Breast epithelium (tissue), 4 donors: Measurements from ENCODE around the gene ASTN1. TPM values are rescaled to one million over a fixed set of nuclear protein-coding genes. Genes with fewer than 3 reads are reported as not detected.

Source experiments
- DNase-seq, 2 donors: peaks; one replicate each; pipeline ENCODE4 v3.0.0-alpha.2; 2019; ENCODE audit warnings: low spot score in 2 of 2
- H3K27ac ChIP-seq, 2 donors: fragments of 200-600 bp; sonication (generic) in 1 of 2; one replicate each; pipeline ENCODE4 v1.5.1; 2016 to 2019; ENCODE audit warnings: mild to moderate bottlenecking in 1 of 2
- H3K27me3 ChIP-seq, 2 donors: fragments of 200-600 bp; sonication (generic) in 1 of 2; one replicate each; pipeline versions ENCODE4 v1.5.1 to v1.6.0; 2017 to 2019; ENCODE audit warnings: control low read depth in 1 of 2, mild to moderate bottlenecking in 1 of 2
- H3K36me3 ChIP-seq: fragments of 200-600 bp; one replicate; pipeline ENCODE4 v1.5.1; 2019
- H3K4me1 ChIP-seq, 2 donors: fragments of 200-600 bp; sonication (generic); one replicate each; pipeline ENCODE4 v1.5.1; 2016 to 2019; ENCODE audit warnings: control low read depth in 1 of 2
- H3K4me3 ChIP-seq, 3 donors: fragments of 200-600 bp; sonication (generic); 1 replicate in 2 of 3; 2 replicates in 1 of 3; pipeline ENCODE4 v1.5.1; 2016 to 2019; ENCODE audit warnings: mild to moderate bottlenecking in 3 of 3, moderate library complexity in 2 of 3
- H3K9me3 ChIP-seq, 2 donors: fragments of 200-600 bp; sonication (generic) in 1 of 2; one replicate each; pipeline ENCODE4 v1.5.1; 2016 to 2019; ENCODE audit warnings: control low read depth in 1 of 2
- CTCF ChIP-seq, 3 donors: fragments of 450-650 bp; IDR thresholded peaks; one replicate each; pipeline ENCODE4 v1.5.1; 2016 to 2017; ENCODE audit warnings: antibody characterized with exemption in 3 of 3, mild to moderate bottlenecking in 3 of 3, moderate library complexity in 3 of 3
- POLR2A ChIP-seq: fragments of 450-650 bp; IDR thresholded peaks from one replicate; pipeline ENCODE4 v1.6.1; 2016; ENCODE audit warnings: antibody characterized with exemption, mild to moderate bottlenecking, moderate library complexity
- POLR2AphosphoS5 ChIP-seq, 3 donors: sonication (generic); formaldehyde crosslinking; IDR thresholded peaks; one replicate each; pipeline ENCODE4 v1.6.1; 2017; ENCODE audit warnings: antibody characterized with exemption in 3 of 3
- intact Hi-C: fragments of 100-400 bp; cut with DNase I; formaldehyde crosslinking; loops from one replicate; pipeline ENCODE4 v1.15.1; 2023; ENCODE audit warnings: low total_unique reads
- total RNA-seq, 3 donors: library from RNA; depleted of rRNA; stranded (reverse); fragments of >200 nt; gene quantifications; one replicate each; pipeline ENCODE4 v1.1.0, GENCODE V29; 2016

ASTN1 gene
- total RNA-seq, 3 donors from 2014 or later, result 0.16 to 1.5 (median 0.33) TPM

GRCh38 chr1:176858433-176858916, 306.0 kb downstream of the ASTN1 start:
- H3K4me1 ChIP-seq, result no peaks in the 10 kb centered on the region
- H3K27me3 ChIP-seq, result no peaks in the 10 kb centered on the region
- H3K27ac ChIP-seq, result no peak overlapping the region
- no peaks in the 10 kb centered on the region for H3K36me3 ChIP-seq
- H3K4me3 ChIP-seq, result no peak overlapping the region
- TF ChIP-seq POLR2A, result no peak
- TF ChIP-seq CTCF (IDR thresholded peaks at IDR 0.05), result no peak
- no peak for TF ChIP-seq POLR2AphosphoS5 (IDR thresholded peaks at IDR 0.05)
- intact Hi-C loops, result no loop called here
- H3K9me3 ChIP-seq, result no peaks in the 10 kb centered on the region
- no peak for DNase-seq

GRCh38 chr1:176857632-176858031, 306.9 kb downstream of the ASTN1 start:
- H3K4me1 ChIP-seq, result no peaks in the 10 kb centered on the region
- H3K9me3 ChIP-seq, result no peaks in the 10 kb centered on the region
- no peaks in the 10 kb centered on the region for H3K36me3 ChIP-seq
- no peak for TF ChIP-seq POLR2A
- TF ChIP-seq POLR2AphosphoS5 (IDR thresholded peaks at IDR 0.05), result no peak
- no peak for TF ChIP-seq CTCF (IDR thresholded peaks at IDR 0.05)
- intact Hi-C loops, result no loop called here
- no peak for DNase-seq
- H3K4me3 ChIP-seq, result no peak overlapping the region
- H3K27me3 ChIP-seq, result no peaks in the 10 kb centered on the region
- no peak overlapping the region for H3K27ac ChIP-seq

GRCh38 chr1:176854758-176855745, 309.5 kb downstream of the ASTN1 start:
- Histone ChIP-seq H3K27me3 (no peaks in the 10 kb centered on the region), H3K4me3 (no peak overlapping the region), H3K4me1 (no peaks in the 10 kb centered on the region), H3K9me3 (no peaks in the 10 kb centered on the region), H3K36me3 (no peaks in the 10 kb centered on the region), H3K27ac (no peak overlapping the region)
- intact Hi-C loops, result no loop called here
- TF ChIP-seq POLR2A, result no peak
- TF ChIP-seq CTCF (IDR thresholded peaks at IDR 0.05), result no peak
- TF ChIP-seq POLR2AphosphoS5 (IDR thresholded peaks at IDR 0.05), result no peak
- DNase-seq, result no peak

- no peaks in the 10 kb centered on the region for H3K9me3 ChIP-seq
- H3K4me3 ChIP-seq, result no peak overlapping the region
- no peak for TF ChIP-seq POLR2A
- TF ChIP-seq CTCF (IDR thresholded peaks at IDR 0.05), result no peak
- TF ChIP-seq POLR2AphosphoS5 (IDR thresholded peaks at IDR 0.05), result no peak
- intact Hi-C loops, result no loop called here
- H3K4me1 ChIP-seq, result no peaks in the 10 kb centered on the region
- no peaks in the 10 kb centered on the region for H3K27me3 ChIP-seq
- no peaks in the 10 kb centered on the region for H3K36me3 ChIP-seq
- H3K27ac ChIP-seq, result no peak overlapping the region
- no peak for DNase-seq
These were observed 310.4 kb downstream of the ASTN1 start for GRCh38 chr1:176854121-176854520.

GRCh38 chr1:176853503-176853902, 311.0 kb downstream of the ASTN1 start:
- Histone ChIP-seq H3K4me3 (no peak overlapping the region), H3K36me3 (no peaks in the 10 kb centered on the region), H3K27ac (no peak overlapping the region), H3K27me3 (no peaks in the 10 kb centered on the region), H3K9me3 (no peaks in the 10 kb centered on the region), H3K4me1 (no peaks in the 10 kb centered on the region)
- DNase-seq, result no peak
- intact Hi-C loops, result no loop called here
- TF ChIP-seq CTCF (IDR thresholded peaks at IDR 0.05), result no peak
- TF ChIP-seq POLR2A, result no peak
- no peak for TF ChIP-seq POLR2AphosphoS5 (IDR thresholded peaks at IDR 0.05)
